Fibroblast of skin of left quadriceps (primary cell): ENCODE data around the gene FGF1.

Experiments
- DNase-seq, 2 experiments: peaks; one replicate each; pipeline ENCODE4 v3.0.0-alpha.2; 2013; ENCODE audit warnings: low read depth in 2 of 2

FGF1 gene

GRCh38 chr5:142578161-142578830 is 107.6 kb downstream of the FGF1 start:
- DNase-seq: no peak

GRCh38 chr5:142576804-142577203 is 109.1 kb downstream of the FGF1 start:
- no peak for DNase-seq

- no peak for DNase-seq
Observed at GRCh38 chr5:142576303-142576702, 109.6 kb downstream of the FGF1 start.

GRCh38 chr5:142572006-142572405 is 113.9 kb downstream of the FGF1 start:
- DNase-seq: no peak

- no peak for DNase-seq
Observed at GRCh38 chr5:142571371-142571770, 114.5 kb downstream of the FGF1 start.

- peak in 1 of 2 experiments; percentile 17 for DNase-seq
Observed at GRCh38 chr5:142569905-142570304, 116.0 kb downstream of the FGF1 start.

GRCh38 chr5:142568996-142569335 is 116.9 kb downstream of the FGF1 start:
- DNase-seq: no peak

- no peak for DNase-seq
Observed at GRCh38 chr5:142568283-142568995, 117.5 kb downstream of the FGF1 start.

GRCh38 chr5:142561486-142562097 is 124.3 kb downstream of the FGF1 start:
- no peak for DNase-seq

- no peak for DNase-seq
Observed at GRCh38 chr5:142561029-142561428, 124.9 kb downstream of the FGF1 start.

- DNase-seq: no peak
Observed at GRCh38 chr5:142552107-142552506, 133.8 kb downstream of the FGF1 start.

- no peak for DNase-seq
Observed at GRCh38 chr5:142551338-142552067, 134.4 kb downstream of the FGF1 start.

GRCh38 chr5:142550471-142550870 is 135.4 kb downstream of the FGF1 start:
- DNase-seq: no peak

- no peak for DNase-seq
Observed at GRCh38 chr5:142549834-142550233, 136.1 kb downstream of the FGF1 start.

- peak; percentile 88 to 89 for DNase-seq
Observed at GRCh38 chr5:142548739-142549275, 137.1 kb downstream of the FGF1 start.

GRCh38 chr5:142547445-142548380 is 138.2 kb downstream of the FGF1 start:
- no peak for DNase-seq

- peak; percentile 62 to 63 for DNase-seq
Observed at GRCh38 chr5:142545650-142546322, 140.1 kb downstream of the FGF1 start.

GRCh38 chr5:142544946-142545649 is 140.8 kb downstream of the FGF1 start:
- DNase-seq: no peak

- no peak for DNase-seq
Observed at GRCh38 chr5:142544071-142544753, 141.7 kb downstream of the FGF1 start.
